HUES48 (cell line): ENCODE results near the gene GDF10.

Source experiments
- H3K27ac ChIP-seq: one replicate; pipeline ENCODE4 v1.7.0; 2013; ENCODE audit warnings: low read depth, low read length, inconsistent platforms
- H3K27me3 ChIP-seq: 2 replicates; pipeline ENCODE4 v1.6.1; 2013; ENCODE audit warnings: mild to moderate bottlenecking, low read length; ENCODE audit not compliant: control insufficient read depth, insufficient read depth
- H3K36me3 ChIP-seq: 2 replicates; pipeline ENCODE4 v1.6.1; 2013; ENCODE audit warnings: low read length; ENCODE audit not compliant: control insufficient read depth, insufficient read depth
- H3K4me1 ChIP-seq: 2 replicates; pipeline ENCODE4 v1.6.1; 2013; ENCODE audit warnings: mild to moderate bottlenecking, low read length; ENCODE audit not compliant: control insufficient read depth, insufficient read depth
- H3K4me3 ChIP-seq: 2 replicates; pipeline ENCODE4 v1.5.1; 2013; ENCODE audit warnings: mild to moderate bottlenecking, low read depth, low read length
- H3K9ac ChIP-seq: 2 replicates; pipeline ENCODE4 v1.6.1; 2013; ENCODE audit warnings: mild to moderate bottlenecking, low read depth, low read length, moderate library complexity
- H3K9me3 ChIP-seq: 2 replicates; pipeline ENCODE4 v1.6.1; 2013; ENCODE audit warnings: low read length; ENCODE audit not compliant: control insufficient read depth, insufficient read depth

Gene GDF10

GRCh38 chr10:47316131-47316530 is 16.1 kb downstream of the GDF10 start:
- no peak overlapping the region for H3K27ac ChIP-seq
- H3K9me3 ChIP-seq: no peaks in the 10 kb centered on the region
- H3K9ac ChIP-seq: no peak overlapping the region
- H3K4me1 ChIP-seq: no peaks in the 10 kb centered on the region
- no peak overlapping the region for H3K4me3 ChIP-seq
- no peaks in the 10 kb centered on the region for H3K27me3 ChIP-seq
- no peaks in the 10 kb centered on the region for H3K36me3 ChIP-seq

- Histone ChIP-seq H3K9me3 (no peaks in the 10 kb centered on the region), H3K9ac (no peak overlapping the region), H3K36me3 (no peaks in the 10 kb centered on the region), H3K4me1 (no peaks in the 10 kb centered on the region), H3K4me3 (no peak overlapping the region), H3K27ac (no peak overlapping the region), H3K27me3 (no peaks in the 10 kb centered on the region)
These were observed 17.3 kb downstream of the GDF10 start for GRCh38 chr10:47317251-47317650.

GRCh38 chr10:47318706-47319105 is 18.7 kb downstream of the GDF10 start:
- Histone ChIP-seq H3K4me3 (no peak overlapping the region), H3K9me3 (no peaks in the 10 kb centered on the region), H3K9ac (no peak overlapping the region), H3K36me3 (no peaks in the 10 kb centered on the region), H3K4me1 (no peaks in the 10 kb centered on the region), H3K27ac (no peak overlapping the region), H3K27me3 (no peaks in the 10 kb centered on the region)

GRCh38 chr10:47319784-47320183 is 19.8 kb downstream of the GDF10 start:
- H3K27me3 ChIP-seq: no peaks in the 10 kb centered on the region
- no peak overlapping the region for H3K4me3 ChIP-seq
- no peaks in the 10 kb centered on the region for H3K9me3 ChIP-seq
- H3K9ac ChIP-seq: no peak overlapping the region
- H3K27ac ChIP-seq: no peak overlapping the region
- H3K4me1 ChIP-seq: no peaks in the 10 kb centered on the region
- no peaks in the 10 kb centered on the region for H3K36me3 ChIP-seq

- Histone ChIP-seq H3K4me3 (no peak overlapping the region), H3K9me3 (no peaks in the 10 kb centered on the region), H3K27me3 (no peaks in the 10 kb centered on the region), H3K36me3 (no peaks in the 10 kb centered on the region), H3K4me1 (no peaks in the 10 kb centered on the region), H3K9ac (no peak overlapping the region), H3K27ac (no peak overlapping the region)
These were observed 20.8 kb downstream of the GDF10 start for GRCh38 chr10:47320812-47321211.

- no peak overlapping the region for H3K27ac ChIP-seq
- H3K36me3 ChIP-seq: no peaks in the 10 kb centered on the region
- no peak overlapping the region for H3K9ac ChIP-seq
- H3K4me1 ChIP-seq: no peaks in the 10 kb centered on the region
- H3K4me3 ChIP-seq: no peak overlapping the region
- H3K27me3 ChIP-seq: no peaks in the 10 kb centered on the region
- H3K9me3 ChIP-seq: no peaks in the 10 kb centered on the region
These were observed 21.7 kb downstream of the GDF10 start for GRCh38 chr10:47321521-47322195.

GRCh38 chr10:47322300-47323061 is 22.5 kb downstream of the GDF10 start, which contains the start of gene GDF2:
Gene GDF2, plus strand, starts transcription at chr10:47322454. Its CDS starts 215 bp downstream, at chr10:47322669.
- H3K27me3 ChIP-seq: no peaks in the 10 kb centered on the region
- H3K4me3 ChIP-seq: no peak within 1 kb of the TSS
- no peak within 1 kb of the TSS for H3K9ac ChIP-seq

GRCh38 chr10:47323087-47323486 is 23.1 kb downstream of the GDF10 start:
- no peak overlapping the region for H3K9ac ChIP-seq
- no peaks in the 10 kb centered on the region for H3K36me3 ChIP-seq
- no peaks in the 10 kb centered on the region for H3K4me1 ChIP-seq
- H3K4me3 ChIP-seq: no peak overlapping the region
- H3K27ac ChIP-seq: no peak overlapping the region
- no peaks in the 10 kb centered on the region for H3K9me3 ChIP-seq
- H3K27me3 ChIP-seq: no peaks in the 10 kb centered on the region

More at GRCh38 chr10:47322300-47323061, 22.5 kb downstream of the GDF10 start, which contains the start of gene GDF2:
- no peaks in the 10 kb centered on the region for H3K9me3 ChIP-seq
- H3K27ac ChIP-seq: no peak within 1 kb of the TSS
- H3K36me3 ChIP-seq: no peaks in the 10 kb centered on the region
- H3K4me1 ChIP-seq: no peaks in the 10 kb centered on the region

- Histone ChIP-seq H3K4me3 (no peak overlapping the region), H3K4me1 (no peaks in the 10 kb centered on the region), H3K27me3 (no peaks in the 10 kb centered on the region), H3K9ac (no peak overlapping the region), H3K9me3 (no peaks in the 10 kb centered on the region), H3K36me3 (no peaks in the 10 kb centered on the region), H3K27ac (no peak overlapping the region)
These were observed 23.8 kb downstream of the GDF10 start for GRCh38 chr10:47323636-47324296.

GRCh38 chr10:47325303-47326291 is 25.6 kb downstream of the GDF10 start:
- no peak overlapping the region for H3K27ac ChIP-seq
- no peaks in the 10 kb centered on the region for H3K9me3 ChIP-seq
- H3K9ac ChIP-seq: no peak overlapping the region
- H3K4me1 ChIP-seq: no peaks in the 10 kb centered on the region
- no peaks in the 10 kb centered on the region for H3K36me3 ChIP-seq
- no peak overlapping the region for H3K4me3 ChIP-seq
- H3K27me3 ChIP-seq: no peaks in the 10 kb centered on the region
